RWPE2 (cell line): ENCODE data around the gene HIPK2.
"Not testable (repeated sequence)": the region's sequence is repeated elsewhere in the genome, so short reads cannot be mapped to it uniquely, and the experiment has no call there.

Source experiments
- ATAC-seq: fragments of 200-7000 bp; cut with Tn5 transposase; 3 replicates; pipeline ENCODE4 v1.9.1; 2021; ENCODE audit warnings: low read depth
- DNase-seq: peaks from one replicate; pipeline ENCODE4 v3.0.0-alpha.2; 2020; ENCODE audit warnings: low spot score
- H3K27ac ChIP-seq: fragments of 450-650 bp; 2 replicates; pipeline ENCODE4 v1.5.1; 2017; ENCODE audit warnings: mild to moderate bottlenecking; ENCODE audit not compliant: poor library complexity, severe bottlenecking
- H3K27me3 ChIP-seq: fragments of 250-450 bp; sonication (Bioruptor Pico); 2 replicates; pipeline ENCODE4 v1.5.1; 2021; ENCODE audit warnings: mild to moderate bottlenecking, moderate library complexity; ENCODE audit not compliant: insufficient read depth, poor library complexity, severe bottlenecking
- H3K36me3 ChIP-seq: fragments of 250-450 bp; sonication (Bioruptor Pico); 2 replicates; pipeline ENCODE4 v1.5.1; 2020; ENCODE audit warnings: low read depth, mild to moderate bottlenecking, moderate library complexity
- H3K4me1 ChIP-seq: fragments of 250-450 bp; sonication (Bioruptor Pico); 2 replicates; pipeline ENCODE4 v1.5.1; 2021; ENCODE audit warnings: mild to moderate bottlenecking, moderate library complexity; ENCODE audit not compliant: insufficient read depth, poor library complexity, severe bottlenecking
- H3K4me3 ChIP-seq: fragments of 250-450 bp; sonication (Bioruptor Pico); 2 replicates; pipeline ENCODE4 v1.5.1; 2021; ENCODE audit warnings: mild to moderate bottlenecking, moderate library complexity; ENCODE audit not compliant: severe bottlenecking
- H3K9me3 ChIP-seq: fragments of 250-450 bp; sonication (Bioruptor Pico); 2 replicates; pipeline ENCODE4 v1.5.1; 2021; ENCODE audit warnings: mild to moderate bottlenecking, moderate library complexity; ENCODE audit not compliant: severe bottlenecking
- TF ChIP-seq, protein P1 (sequence below): fragments of 450-650 bp; IDR thresholded peaks from one replicate; pipeline ENCODE4 v1.5.1; 2017; ENCODE audit warnings: mild to moderate bottlenecking, moderate library complexity; ENCODE audit not compliant: poor library complexity, severe bottlenecking

The HIPK2 gene

DNA sequence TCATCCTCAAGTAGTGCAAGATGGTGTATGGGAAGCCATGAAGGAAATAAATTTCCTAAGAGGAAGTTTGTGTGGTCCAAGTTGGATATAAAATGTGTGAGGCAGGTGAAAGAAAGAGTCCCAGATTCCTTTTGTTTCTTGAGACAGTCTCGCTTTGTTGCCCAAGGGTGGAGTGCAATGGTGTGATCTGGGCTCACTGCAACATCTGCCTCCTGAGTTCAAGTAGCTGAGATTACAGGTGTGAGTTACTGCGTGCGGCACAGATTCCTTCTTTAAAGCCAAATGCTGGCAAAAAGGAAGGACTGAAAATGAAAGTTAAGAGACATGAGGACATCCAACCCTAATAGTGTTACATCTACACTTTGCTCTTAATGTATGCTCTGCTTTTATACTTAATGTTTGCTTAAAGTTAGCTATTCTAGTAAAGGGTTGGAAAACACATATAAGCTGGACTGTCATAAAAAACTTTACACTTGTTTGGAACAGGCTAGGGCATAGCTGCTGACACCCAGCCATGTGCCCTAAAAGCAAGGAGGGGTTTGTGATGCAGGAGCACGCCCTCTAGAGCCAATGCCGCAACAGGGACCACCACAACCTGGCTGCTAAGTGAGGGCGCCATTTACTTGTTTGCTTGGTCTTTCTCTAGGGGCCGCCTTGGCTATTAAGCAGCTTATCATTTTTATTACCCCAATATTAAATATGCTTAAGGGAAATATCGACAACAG, 219.8 kb downstream of the HIPK2 start:
- no peak overlapping the region for H3K4me3 ChIP-seq
- H3K36me3 ChIP-seq = no peaks in the 10 kb centered on the region
- TF ChIP-seq, protein P1, sequence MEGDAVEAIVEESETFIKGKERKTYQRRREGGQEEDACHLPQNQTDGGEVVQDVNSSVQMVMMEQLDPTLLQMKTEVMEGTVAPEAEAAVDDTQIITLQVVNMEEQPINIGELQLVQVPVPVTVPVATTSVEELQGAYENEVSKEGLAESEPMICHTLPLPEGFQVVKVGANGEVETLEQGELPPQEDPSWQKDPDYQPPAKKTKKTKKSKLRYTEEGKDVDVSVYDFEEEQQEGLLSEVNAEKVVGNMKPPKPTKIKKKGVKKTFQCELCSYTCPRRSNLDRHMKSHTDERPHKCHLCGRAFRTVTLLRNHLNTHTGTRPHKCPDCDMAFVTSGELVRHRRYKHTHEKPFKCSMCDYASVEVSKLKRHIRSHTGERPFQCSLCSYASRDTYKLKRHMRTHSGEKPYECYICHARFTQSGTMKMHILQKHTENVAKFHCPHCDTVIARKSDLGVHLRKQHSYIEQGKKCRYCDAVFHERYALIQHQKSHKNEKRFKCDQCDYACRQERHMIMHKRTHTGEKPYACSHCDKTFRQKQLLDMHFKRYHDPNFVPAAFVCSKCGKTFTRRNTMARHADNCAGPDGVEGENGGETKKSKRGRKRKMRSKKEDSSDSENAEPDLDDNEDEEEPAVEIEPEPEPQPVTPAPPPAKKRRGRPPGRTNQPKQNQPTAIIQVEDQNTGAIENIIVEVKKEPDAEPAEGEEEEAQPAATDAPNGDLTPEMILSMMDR = no peak
- no peaks in the 10 kb centered on the region for H3K9me3 ChIP-seq
- peaks cover 4% of the 10 kb centered on the region for H3K27me3 ChIP-seq
- no peak for ATAC-seq
- H3K27ac ChIP-seq = no peak overlapping the region
- no peak for DNase-seq
- H3K4me1 ChIP-seq = no peaks in the 10 kb centered on the region

DNA sequence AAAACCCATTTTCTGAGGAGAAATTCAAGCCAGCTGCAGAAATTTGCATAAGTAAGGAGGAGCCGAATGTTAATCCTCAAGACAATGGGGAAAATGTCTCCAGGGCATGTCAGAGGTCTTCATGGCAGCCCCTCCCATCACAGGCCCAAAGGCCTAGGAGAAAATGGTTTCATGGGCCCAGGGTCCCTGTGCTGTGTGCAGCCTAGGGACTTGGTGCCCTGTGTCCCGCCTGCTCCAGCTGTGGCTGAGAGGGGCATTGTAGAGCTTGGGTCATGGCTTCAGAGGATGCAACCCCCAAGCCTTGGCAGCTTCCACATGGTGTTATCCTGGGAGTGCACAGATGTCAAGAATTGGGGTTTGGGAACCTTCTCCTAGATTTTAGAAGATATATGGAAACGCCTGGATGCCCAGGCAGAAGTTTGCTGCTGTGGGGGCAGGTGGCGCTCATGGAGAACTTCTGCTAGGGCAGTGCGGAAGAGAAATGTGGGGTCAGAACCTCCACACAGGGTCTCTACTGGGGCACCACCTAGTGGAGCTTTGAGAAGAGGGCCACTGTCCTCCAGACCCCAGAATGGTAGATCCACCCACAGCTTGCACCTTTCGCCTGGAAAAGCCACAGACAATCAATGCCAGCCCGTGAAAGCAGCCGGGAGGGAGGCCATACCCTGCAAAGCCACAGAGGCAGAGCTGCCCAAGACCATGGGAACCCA, 223.7 kb downstream of the HIPK2 start:
- H3K36me3 ChIP-seq, DNase-seq, H3K9me3 ChIP-seq, H3K27me3 ChIP-seq, ATAC-seq, H3K27ac ChIP-seq, H3K4me1 ChIP-seq, H3K4me3 ChIP-seq: not testable (repeated sequence)

DNA sequence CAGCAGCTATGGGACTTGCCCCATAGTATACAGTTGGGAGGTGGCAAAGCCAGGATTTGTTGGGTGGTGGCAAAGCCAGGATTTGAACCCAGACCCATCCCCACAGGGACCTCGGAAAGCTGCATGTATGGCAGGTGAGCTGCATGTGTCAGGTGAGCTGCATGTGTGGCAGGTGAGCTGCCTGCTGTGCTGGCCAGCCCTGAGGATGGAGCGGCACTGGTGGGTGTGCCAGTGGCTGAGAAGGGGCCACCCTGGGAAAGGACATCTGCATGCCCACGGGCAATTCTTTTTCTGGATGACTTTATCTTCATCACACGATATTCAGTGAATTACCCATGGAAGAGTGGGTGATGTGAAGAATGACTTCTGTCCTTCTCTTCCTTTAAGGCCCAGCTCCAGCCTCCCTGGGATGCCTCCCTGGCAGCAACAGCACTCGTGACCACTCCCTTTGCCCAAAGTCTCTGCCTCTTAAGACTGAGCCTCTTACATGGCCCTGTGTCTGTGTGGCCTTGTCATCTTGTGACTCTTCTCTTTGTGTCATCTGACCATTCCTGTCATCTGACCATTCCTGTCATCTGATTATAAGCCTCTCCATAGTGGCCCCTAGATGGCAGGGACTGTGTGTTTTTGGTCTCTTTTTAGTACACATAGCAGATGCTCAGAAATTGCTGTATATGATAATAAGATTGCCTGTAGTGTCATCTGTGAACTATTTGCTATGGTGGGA, 229.3 kb downstream of the HIPK2 start:
- H3K36me3 ChIP-seq = no peaks in the 10 kb centered on the region
- no peak; the same call in 2 of the 3 replicates for ATAC-seq
- H3K4me3 ChIP-seq = no peak overlapping the region
- no peaks in the 10 kb centered on the region for H3K9me3 ChIP-seq
- no peaks in the 10 kb centered on the region for H3K27me3 ChIP-seq
- TF ChIP-seq, protein P1 = no peak
- H3K27ac ChIP-seq = no peak overlapping the region
- no peaks in the 10 kb centered on the region for H3K4me1 ChIP-seq
- no peak for DNase-seq

DNA sequence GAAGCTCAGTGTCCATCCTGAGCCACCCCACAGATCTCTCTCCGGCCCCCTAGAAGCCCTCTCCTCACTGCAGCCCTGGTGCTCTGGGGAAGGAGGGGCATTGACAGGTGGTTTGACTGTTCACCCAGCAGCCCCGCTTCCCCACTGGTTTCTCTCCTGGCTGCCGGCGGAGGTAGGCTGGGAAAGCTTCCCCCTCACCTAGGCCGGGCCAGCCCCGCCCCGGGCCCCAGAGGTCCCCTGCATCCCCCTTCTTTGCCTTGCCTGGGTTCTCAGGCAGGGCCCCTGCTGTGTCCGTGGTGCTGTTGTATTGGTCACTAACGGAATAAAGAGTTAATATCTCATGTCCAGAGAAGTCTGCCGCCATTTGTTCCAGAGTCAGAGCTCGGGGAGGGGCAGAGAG, 233.2 kb downstream of the HIPK2 start:
- H3K27me3 ChIP-seq = no peaks in the 10 kb centered on the region
- H3K27ac ChIP-seq = no peak overlapping the region
- no peaks in the 10 kb centered on the region for H3K36me3 ChIP-seq
- TF ChIP-seq, protein P1 = no peak
- DNase-seq (no peak), ATAC-seq (no peak)
- no peaks in the 10 kb centered on the region for H3K4me1 ChIP-seq
- H3K9me3 ChIP-seq = no peaks in the 10 kb centered on the region
- no peak overlapping the region for H3K4me3 ChIP-seq

DNA sequence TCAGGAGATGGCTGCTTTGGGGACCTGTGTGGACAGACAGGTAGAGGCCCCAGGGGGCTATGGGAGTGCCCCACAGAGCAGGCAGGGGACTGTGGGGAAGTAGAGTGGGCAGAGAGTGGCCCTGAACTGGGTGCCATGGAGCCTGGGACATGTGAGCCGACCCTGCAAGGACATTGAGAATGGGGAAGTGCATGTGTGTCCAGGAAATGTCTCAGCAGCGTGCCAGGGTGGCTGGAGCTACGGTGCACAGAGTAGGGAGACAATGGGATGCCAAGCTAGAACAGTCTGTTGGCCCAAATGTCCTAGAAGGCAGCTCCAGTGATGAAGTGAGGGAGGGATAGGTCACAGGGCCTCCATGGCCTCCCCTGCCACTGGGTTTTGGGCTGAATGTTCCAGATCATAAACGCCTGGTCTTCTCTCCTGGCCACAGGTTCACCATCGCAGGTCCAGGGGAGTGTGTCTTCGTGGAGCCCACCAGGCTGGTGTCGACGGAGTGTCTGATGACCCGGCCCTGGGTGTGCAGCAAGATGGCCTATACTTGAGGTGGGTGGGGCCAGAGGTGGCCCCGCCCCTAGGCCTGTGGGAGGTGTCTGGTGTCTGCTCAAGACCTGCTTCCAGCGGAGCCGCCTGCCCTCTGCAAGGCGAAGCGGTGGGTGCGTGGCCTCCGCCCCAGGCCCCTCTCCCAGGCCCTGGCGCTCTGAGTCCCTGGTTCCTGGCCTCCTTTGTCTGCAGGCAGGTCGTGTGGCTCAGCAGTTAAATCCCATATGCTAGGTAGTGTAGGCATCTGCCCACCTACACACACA, 233.8 kb downstream of the HIPK2 start:
- no peak for ATAC-seq
- no peaks in the 10 kb centered on the region for H3K27me3 ChIP-seq
- DNase-seq = no peak
- TF ChIP-seq, protein P1 = no peak
- no peaks in the 10 kb centered on the region for H3K9me3 ChIP-seq
- no peaks in the 10 kb centered on the region for H3K36me3 ChIP-seq
- no peaks in the 10 kb centered on the region for H3K4me1 ChIP-seq
- H3K27ac ChIP-seq = no peak overlapping the region
- H3K4me3 ChIP-seq = no peak overlapping the region
